Mucosa of descending colon (tissue), 3 donors: ENCODE measurements around the gene TKT. TPM values are rescaled to one million over a fixed set of nuclear protein-coding genes. Genes with fewer than 3 reads are reported as not detected.

Experiments
- ATAC-seq: fragments of 200-7000 bp; cut with Tn5 transposase; one replicate; pipeline ENCODE4 v1.9.1; 2020; ENCODE audit warnings: mild to moderate bottlenecking, moderate library complexity
- DNase-seq, 3 donors: peaks; one replicate each; pipeline ENCODE4 v3.0.0-alpha.2; 2020
- H3K36me3 ChIP-seq: fragments of 200-600 bp; one replicate; pipeline ENCODE4 v1.8.0; 2021; ENCODE audit warnings: low read depth, mild to moderate bottlenecking
- H3K4me1 ChIP-seq: fragments of 200-600 bp; one replicate; pipeline ENCODE4 v1.8.0; 2021; ENCODE audit warnings: low read depth, mild to moderate bottlenecking
- H3K4me3 ChIP-seq: fragments of 200-600 bp; one replicate; pipeline ENCODE4 v1.8.0; 2021; ENCODE audit warnings: mild to moderate bottlenecking
- H3K9me3 ChIP-seq: fragments of 200-600 bp; one replicate; pipeline ENCODE4 v1.8.0; 2021; ENCODE audit warnings: mild to moderate bottlenecking
- intact Hi-C, 2 donors: fragments of 100-400 bp; cut with DNase I in 1 of 2; cut with micrococcal nuclease in 1 of 2; formaldehyde crosslinking; loops; one replicate each; pipeline versions ENCODE4 v1.11.0 to v1.11.1; 2022; cut with DNase I, micrococcal nuclease
- total RNA-seq, 3 donors: library from RNA; stranded (reverse); fragmentation: NEBNext Ultra II Directional in 2 of 3; extraction: Animal tissue kit (Norgen Biotek cat#: 25700) in 2 of 3; gene quantifications; one replicate each; pipeline versions ENCODE4 v1.2.1 to v1.2.4, GENCODE V29; 2021 to 2023
- TF ChIP-seq, protein P1 (sequence below): fragments of 200-600 bp; IDR thresholded peaks from one replicate; pipeline ENCODE4 v1.8.0; 2022; ENCODE audit warnings: antibody characterized with exemption, mild to moderate bottlenecking
- donor health status: DM: no; HTN: no; CAD: no; lungs with moderate emphysema.
- donor health status: DM: no; HTN: no; CAD: no.
- donor health status: DM: no; HTN: yes; CAD: no.

TKT gene
- total RNA-seq, 3 donors from 2014 or later: 180 to 260 (median 226) TPM

GRCh38 chr3:53242155-53242554 lies 13.7 kb downstream of the TKT start:
- Histone ChIP-seq H3K9me3 (no peaks in the 10 kb centered on the region), H3K4me1 (peaks cover 14% of the 10 kb centered on the region), H3K36me3 (no peaks in the 10 kb centered on the region), H3K4me3 (no peak overlapping the region)
- no peak for DNase-seq
- ATAC-seq: no peak
- TF ChIP-seq, protein P1, sequence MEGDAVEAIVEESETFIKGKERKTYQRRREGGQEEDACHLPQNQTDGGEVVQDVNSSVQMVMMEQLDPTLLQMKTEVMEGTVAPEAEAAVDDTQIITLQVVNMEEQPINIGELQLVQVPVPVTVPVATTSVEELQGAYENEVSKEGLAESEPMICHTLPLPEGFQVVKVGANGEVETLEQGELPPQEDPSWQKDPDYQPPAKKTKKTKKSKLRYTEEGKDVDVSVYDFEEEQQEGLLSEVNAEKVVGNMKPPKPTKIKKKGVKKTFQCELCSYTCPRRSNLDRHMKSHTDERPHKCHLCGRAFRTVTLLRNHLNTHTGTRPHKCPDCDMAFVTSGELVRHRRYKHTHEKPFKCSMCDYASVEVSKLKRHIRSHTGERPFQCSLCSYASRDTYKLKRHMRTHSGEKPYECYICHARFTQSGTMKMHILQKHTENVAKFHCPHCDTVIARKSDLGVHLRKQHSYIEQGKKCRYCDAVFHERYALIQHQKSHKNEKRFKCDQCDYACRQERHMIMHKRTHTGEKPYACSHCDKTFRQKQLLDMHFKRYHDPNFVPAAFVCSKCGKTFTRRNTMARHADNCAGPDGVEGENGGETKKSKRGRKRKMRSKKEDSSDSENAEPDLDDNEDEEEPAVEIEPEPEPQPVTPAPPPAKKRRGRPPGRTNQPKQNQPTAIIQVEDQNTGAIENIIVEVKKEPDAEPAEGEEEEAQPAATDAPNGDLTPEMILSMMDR: no peak
- intact Hi-C loops: no loop called here

DNA sequence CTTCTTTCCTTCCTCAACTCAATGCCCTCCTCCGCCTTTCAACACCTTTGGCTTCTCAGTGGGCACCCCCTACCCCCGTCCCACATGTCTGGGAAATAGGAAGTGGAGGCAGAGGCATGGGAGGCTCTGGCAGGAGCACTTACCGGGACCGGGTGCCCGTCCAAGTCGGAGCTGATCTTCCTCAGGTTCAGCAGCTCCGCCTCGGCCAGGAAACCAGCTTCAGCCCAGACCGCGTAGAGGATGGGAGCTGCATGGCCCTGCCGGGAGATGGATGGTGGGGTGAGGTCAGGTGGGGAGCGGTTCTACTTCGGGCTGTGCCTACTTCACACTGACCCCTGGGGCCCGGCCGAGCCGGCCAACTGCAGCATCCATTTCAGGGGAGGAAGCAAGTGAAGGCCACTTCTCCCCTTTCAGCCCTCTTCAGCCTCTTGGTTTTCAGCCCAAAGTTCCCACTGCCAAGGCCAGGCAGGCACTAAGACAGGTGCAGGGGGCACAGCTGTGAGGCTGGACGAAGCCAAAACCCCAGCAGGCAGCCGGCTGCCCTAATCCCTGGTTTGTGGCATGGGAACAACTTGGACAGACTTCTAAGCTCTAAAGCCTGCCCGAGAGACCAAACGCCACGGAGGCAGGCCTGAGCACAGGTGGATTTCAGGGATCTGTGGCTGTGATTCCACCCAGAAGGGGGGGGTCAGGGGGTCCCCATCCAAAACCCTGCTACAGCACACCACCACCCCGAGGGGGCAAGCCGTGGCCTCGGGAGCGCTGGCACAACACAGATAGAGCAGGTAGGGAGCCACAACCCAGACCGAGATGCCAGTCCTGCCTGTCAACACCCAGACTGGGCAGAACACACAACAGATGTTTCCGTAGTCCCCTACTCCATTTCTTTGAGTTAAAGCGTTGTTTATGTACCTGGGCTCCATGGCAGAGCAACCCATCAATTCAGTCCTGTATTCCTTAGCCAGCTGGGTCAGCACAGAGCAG lies 14.5 kb downstream of the TKT start:
- TF ChIP-seq, protein P1: no peak
- Histone ChIP-seq H3K4me3 (no peak overlapping the region), H3K36me3 (no peaks in the 10 kb centered on the region), H3K4me1 (peaks cover 21% of the 10 kb centered on the region), H3K9me3 (no peaks in the 10 kb centered on the region)
- DNase-seq (no peak), ATAC-seq (no peak)
- intact Hi-C loops: no loop called here

DNA sequence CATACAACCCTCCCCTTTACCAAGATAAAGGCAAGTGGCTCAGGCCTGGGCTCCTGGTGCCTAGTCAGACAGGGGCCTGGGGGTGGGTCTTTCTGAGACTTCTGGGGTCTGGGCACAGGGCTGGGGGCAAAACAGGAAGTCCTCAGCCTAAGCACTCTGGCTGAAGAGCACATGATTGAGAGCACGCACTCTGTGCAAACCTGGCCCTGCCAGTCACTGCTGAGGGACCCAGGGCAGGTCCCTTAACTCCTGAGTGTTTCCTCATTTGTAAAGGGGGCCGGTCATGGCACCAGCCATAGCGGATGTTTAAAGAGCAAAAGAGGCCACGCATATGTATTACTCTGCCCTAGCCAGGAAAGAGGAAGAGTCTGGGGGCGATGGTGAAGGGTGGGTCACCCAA lies 16.0 kb downstream of the TKT start:
- DNase-seq: no peak
- no peak for ATAC-seq
- Histone ChIP-seq H3K36me3 (no peaks in the 10 kb centered on the region), H3K9me3 (no peaks in the 10 kb centered on the region), H3K4me3 (no peak overlapping the region), H3K4me1 (peaks cover 24% of the 10 kb centered on the region)
- TF ChIP-seq, protein P1: no peak
- intact Hi-C loops: no loop called here

DNA sequence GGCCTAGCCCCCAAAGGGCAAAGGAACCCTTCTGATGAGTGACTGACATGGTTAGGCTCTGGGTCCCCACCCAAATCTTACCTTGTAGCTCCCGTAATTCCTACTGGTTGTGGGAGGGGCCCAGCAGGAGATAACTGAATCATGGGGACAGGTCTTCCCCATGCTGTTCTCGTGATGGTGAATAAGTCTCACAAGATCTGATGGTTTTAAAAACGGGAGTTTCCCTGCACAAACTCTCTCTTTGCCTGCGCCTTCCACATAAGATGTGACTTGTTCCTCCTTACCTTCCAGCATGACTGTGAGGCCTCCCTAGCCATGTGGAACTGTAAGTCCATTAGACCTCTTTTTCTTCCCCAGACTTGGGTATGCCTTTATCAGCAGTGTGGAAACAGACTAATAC lies 16.9 kb downstream of the TKT start:
- ATAC-seq: no peak
- intact Hi-C loops: no loop called here

GRCh38 chr3:53238051-53238850 lies 17.6 kb downstream of the TKT start:
- no peak overlapping the region for H3K4me3 ChIP-seq
- intact Hi-C loops: no loop called here
- DNase-seq (peak in 2 of 3 donors; percentile 55 to 58), ATAC-seq (peak; percentile 89)
- H3K4me1 ChIP-seq: peaks cover 24% of the 10 kb centered on the region
- H3K9me3 ChIP-seq: no peaks in the 10 kb centered on the region
- H3K36me3 ChIP-seq: no peaks in the 10 kb centered on the region
- TF ChIP-seq, protein P1: no peak

More for the DNA sequence above, 16.9 kb downstream of the TKT start:
- Histone ChIP-seq H3K36me3 (no peaks in the 10 kb centered on the region), H3K4me3 (no peak overlapping the region), H3K9me3 (no peaks in the 10 kb centered on the region), H3K4me1 (peaks cover 24% of the 10 kb centered on the region)
- DNase-seq: no peak
- TF ChIP-seq, protein P1: no peak
